Smooth muscle cell of the umbilical artery (primary cell): ENCODE results near the gene EPHA7. TPM values are rescaled to one million over a fixed set of nuclear protein-coding genes. Genes with fewer than 3 reads are reported as not detected.

Experiments
- total RNA-seq: library from RNA; depleted of rRNA; stranded (reverse); fragments of >200 nt; gene quantifications from 2 replicates; pipeline ENCODE4 v1.2.3, GENCODE V29; 2014

EPHA7 gene
- total RNA-seq: under 0.01 and 1.1 TPM in 2 replicates

DNA sequence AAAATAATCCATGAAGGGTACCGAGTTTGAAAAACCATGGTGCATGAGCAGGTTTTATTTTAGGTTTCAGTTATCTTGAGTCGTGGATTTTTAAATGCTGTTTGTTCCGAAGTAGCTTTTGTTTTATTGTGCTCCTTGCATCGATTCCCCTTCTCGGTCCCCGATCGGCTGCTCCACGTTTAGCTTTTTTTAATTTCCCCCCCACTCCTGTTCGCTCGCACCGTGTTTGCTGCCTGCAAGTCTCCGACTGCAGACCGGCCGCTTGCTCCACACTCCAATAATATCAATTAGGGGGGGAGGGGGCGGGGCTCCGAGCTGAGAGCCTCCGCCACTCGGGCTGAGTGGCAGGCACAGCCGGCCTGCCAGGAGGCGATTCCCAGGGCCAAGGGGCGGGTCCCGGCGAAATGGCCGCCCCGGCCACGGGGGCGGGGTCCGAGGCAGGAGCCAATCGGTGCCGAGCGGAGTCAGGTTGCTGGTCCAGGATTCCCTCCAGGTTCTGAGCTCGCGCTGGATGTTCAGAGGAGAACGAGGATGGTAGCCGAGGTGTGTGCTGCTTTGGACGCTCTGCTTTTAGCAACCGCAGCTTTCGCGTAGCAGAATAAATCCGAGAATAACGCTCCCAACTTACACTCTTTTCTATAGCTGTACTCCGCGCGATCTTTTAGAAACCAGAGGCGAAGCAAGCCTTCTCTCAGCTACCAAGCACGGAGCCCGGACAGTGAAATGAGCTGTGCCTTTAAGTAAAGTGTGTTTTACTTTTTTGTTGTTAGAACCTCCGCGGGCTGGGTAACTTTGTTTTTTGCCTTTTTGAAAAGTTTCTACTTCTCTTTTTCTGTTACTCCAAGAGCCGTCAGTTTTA, at the start of gene EPHA7:
Gene EPHA7 (minus strand): TSS at position 256 of the 859 bp plus-strand sequence. CDS start 218 bp downstream, at position 38.

